Fibroblast of upper back skin (primary cell): Measurements from ENCODE around the gene WDR36.

Source experiments
- DNase-seq: peaks from one replicate; pipeline ENCODE4 v3.0.0-alpha.2; 2013

WDR36 gene

GRCh38 chr5:111106320-111106948, 14.3 kb downstream of the WDR36 start:
- DNase-seq = no peak

- DNase-seq = no peak
Observed at GRCh38 chr5:111107371-111107770, 15.2 kb downstream of the WDR36 start.

GRCh38 chr5:111111956-111112355, 19.8 kb downstream of the WDR36 start:
- no peak for DNase-seq

- DNase-seq = no peak
Observed at GRCh38 chr5:111113678-111114077, 21.5 kb downstream of the WDR36 start.

GRCh38 chr5:111115229-111115628, 23.1 kb downstream of the WDR36 start:
- no peak for DNase-seq

GRCh38 chr5:111116550-111116949, 24.4 kb downstream of the WDR36 start:
- DNase-seq = no peak

GRCh38 chr5:111117136-111117535, 25.0 kb downstream of the WDR36 start:
- DNase-seq = no peak

GRCh38 chr5:111119221-111119620, 27.1 kb downstream of the WDR36 start:
- no peak for DNase-seq

GRCh38 chr5:111119856-111120255, 27.7 kb downstream of the WDR36 start:
- DNase-seq = no peak

- no peak for DNase-seq
Observed at GRCh38 chr5:111120911-111121310, 28.8 kb downstream of the WDR36 start.

- DNase-seq = no peak
Observed at GRCh38 chr5:111121926-111122325, 29.8 kb downstream of the WDR36 start.

GRCh38 chr5:111122398-111122797, 30.2 kb downstream of the WDR36 start:
- DNase-seq = no peak

- DNase-seq = no peak
Observed at GRCh38 chr5:111124793-111125192, 32.6 kb downstream of the WDR36 start.

GRCh38 chr5:111126896-111127295, 34.7 kb downstream of the WDR36 start:
- DNase-seq = no peak

- DNase-seq = no peak
Observed at GRCh38 chr5:111127453-111128195, 35.5 kb downstream of the WDR36 start.

- DNase-seq = peak; percentile 71
Observed at GRCh38 chr5:111129938-111130337, 37.8 kb downstream of the WDR36 start.

- no peak for DNase-seq
Observed at GRCh38 chr5:111131356-111131755, 39.2 kb downstream of the WDR36 start.

GRCh38 chr5:111132076-111132475, 39.9 kb downstream of the WDR36 start:
- no peak for DNase-seq

- DNase-seq = no peak
Observed at GRCh38 chr5:111132731-111133435, 40.7 kb downstream of the WDR36 start.

- no peak for DNase-seq
Observed at GRCh38 chr5:111133436-111133751, 41.2 kb downstream of the WDR36 start.

- DNase-seq = peak; percentile 85
Observed at GRCh38 chr5:111134087-111134486, 41.9 kb downstream of the WDR36 start.

- DNase-seq = no peak
Observed at GRCh38 chr5:111134864-111135263, 42.7 kb downstream of the WDR36 start.

GRCh38 chr5:111135363-111135762, 43.2 kb downstream of the WDR36 start:
- DNase-seq = no peak

- peak; percentile 28 for DNase-seq
Observed at GRCh38 chr5:111135946-111136345, 43.8 kb downstream of the WDR36 start.
